Measurements from ENCODE around the gene PGAM1.

DNA sequence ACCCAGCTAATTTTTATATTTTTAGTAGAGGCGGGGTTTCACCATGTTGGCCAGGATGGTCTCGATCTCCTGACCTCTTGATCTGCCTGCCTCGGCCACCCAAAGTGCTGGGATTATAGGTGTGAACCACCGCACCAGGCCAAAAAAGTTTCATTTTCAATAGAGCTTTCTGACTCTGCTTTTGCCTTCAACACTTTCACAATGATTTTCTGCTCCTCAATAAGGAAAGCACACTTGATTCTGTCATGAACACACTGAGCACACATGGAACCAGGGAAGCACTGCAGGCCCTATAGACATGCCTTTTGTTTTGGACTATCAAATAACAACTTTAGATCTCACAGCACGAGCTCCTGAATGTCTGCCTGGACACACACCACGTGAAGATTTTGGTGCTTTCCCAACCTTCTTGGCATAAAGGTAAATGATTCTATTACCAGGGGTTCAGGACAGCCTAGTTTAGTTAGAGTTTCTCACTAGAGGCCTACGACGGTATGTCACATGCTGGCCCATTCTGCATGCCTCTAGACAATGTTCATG is 32.9 kb upstream of the PGAM1 start:
- TF ChIP-seq EZH2 (IDR thresholded peaks at IDR 0.05) (no peak), EZH2phosphoT487 (IDR thresholded peaks at IDR 0.05; ENCODE audit: borderline replicate concordance) (no peak)
- TF ChIP-seq, protein P1, sequence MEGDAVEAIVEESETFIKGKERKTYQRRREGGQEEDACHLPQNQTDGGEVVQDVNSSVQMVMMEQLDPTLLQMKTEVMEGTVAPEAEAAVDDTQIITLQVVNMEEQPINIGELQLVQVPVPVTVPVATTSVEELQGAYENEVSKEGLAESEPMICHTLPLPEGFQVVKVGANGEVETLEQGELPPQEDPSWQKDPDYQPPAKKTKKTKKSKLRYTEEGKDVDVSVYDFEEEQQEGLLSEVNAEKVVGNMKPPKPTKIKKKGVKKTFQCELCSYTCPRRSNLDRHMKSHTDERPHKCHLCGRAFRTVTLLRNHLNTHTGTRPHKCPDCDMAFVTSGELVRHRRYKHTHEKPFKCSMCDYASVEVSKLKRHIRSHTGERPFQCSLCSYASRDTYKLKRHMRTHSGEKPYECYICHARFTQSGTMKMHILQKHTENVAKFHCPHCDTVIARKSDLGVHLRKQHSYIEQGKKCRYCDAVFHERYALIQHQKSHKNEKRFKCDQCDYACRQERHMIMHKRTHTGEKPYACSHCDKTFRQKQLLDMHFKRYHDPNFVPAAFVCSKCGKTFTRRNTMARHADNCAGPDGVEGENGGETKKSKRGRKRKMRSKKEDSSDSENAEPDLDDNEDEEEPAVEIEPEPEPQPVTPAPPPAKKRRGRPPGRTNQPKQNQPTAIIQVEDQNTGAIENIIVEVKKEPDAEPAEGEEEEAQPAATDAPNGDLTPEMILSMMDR (IDR thresholded peaks at IDR 0.05 in 2 of 3, conservative IDR thresholded peaks at IDR 0.05 in 1 of 3; ENCODE audit: borderline replicate concordance in 1 of 3, insufficient read depth in 1 of 3, low read depth in 2 of 3, low read length in 2 of 3) = no peak
